T-helper 2 cell (primary cell): ENCODE data around the gene FN3KRP.
"Not testable (repeated sequence)": the region's sequence is repeated elsewhere in the genome, so short reads cannot be mapped to it uniquely, and the experiment has no call there.

Source experiments
- DNase-seq, 5 experiments: peaks; one replicate each; pipeline versions ENCODE4 v3.0.0 to v3.0.0-alpha.2; 2012 to 2022

FN3KRP gene

GRCh38 chr17:82744736-82745135, 28.2 kb downstream of the FN3KRP start:
- not testable (repeated sequence) for DNase-seq

GRCh38 chr17:82745524-82745923, 29.0 kb downstream of the FN3KRP start:
- DNase-seq = no peak

- DNase-seq = no peak
Measured at GRCh38 chr17:82748756-82749155, 32.2 kb downstream of the FN3KRP start.

GRCh38 chr17:82750241-82750908, 33.9 kb downstream of the FN3KRP start:
- no peak for DNase-seq

GRCh38 chr17:82751171-82751570, 34.7 kb downstream of the FN3KRP start:
- DNase-seq = no peak

- DNase-seq = peak; percentile 79 to 93 (median 82)
Measured at GRCh38 chr17:82751571-82752370, 35.3 kb downstream of the FN3KRP start, which contains the start of gene TBCD. Gene TBCD (plus strand): TSS chr17:82752065. CDS start chr17:82752194, 129 bp downstream.

GRCh38 chr17:82752371-82753200, 36.1 kb downstream of the FN3KRP start:
- no peak for DNase-seq

GRCh38 chr17:82753201-82753464, 36.6 kb downstream of the FN3KRP start:
- no peak for DNase-seq

DNA sequence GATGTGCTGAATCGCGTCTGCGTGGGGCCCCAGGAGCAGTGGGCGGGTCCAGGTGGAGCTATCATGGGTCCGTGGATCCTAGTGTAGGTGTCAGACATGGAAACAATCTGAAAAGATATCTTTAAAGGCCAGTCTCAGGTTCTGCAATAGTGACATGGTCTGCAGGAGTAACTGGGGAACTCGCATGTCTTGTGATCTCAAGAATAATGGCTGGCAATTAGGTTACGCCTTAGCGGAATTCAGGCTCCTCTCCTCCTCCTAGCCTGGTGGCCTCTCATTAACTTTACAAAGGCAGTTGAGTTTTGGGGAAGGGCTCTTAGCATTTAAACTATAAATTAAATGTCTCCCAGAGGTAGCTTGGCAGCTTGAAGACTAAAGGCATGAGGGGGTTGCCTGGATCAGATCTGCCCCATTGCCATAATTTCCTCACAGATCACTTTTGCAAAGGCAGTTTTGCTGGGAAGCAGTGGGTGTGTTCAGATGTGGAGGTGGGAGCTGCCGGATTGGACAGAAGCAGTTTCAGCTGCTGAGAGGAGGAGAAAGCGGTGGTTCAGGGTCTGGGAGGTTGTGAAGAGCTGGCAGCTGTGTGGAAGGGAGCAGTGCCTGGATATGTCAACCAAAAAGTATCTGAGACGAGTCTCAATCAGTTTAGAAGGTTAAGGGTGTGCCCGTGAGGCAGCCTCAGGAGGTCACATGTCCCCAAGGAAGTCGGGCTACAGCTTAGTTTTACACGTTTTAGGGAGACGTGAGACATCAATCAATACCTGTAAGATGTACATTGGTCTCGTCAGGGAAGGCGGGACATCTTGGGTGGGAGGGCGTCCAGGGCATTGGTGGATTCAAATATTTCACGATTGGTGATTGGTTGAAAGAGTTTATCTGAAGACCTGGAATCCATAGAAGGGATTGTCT, 38.0 kb downstream of the FN3KRP start:
- DNase-seq = peak in 1 of 5 experiments; percentile 70

GRCh38 chr17:82756166-82756565, 39.7 kb downstream of the FN3KRP start:
- DNase-seq = no peak

DNA sequence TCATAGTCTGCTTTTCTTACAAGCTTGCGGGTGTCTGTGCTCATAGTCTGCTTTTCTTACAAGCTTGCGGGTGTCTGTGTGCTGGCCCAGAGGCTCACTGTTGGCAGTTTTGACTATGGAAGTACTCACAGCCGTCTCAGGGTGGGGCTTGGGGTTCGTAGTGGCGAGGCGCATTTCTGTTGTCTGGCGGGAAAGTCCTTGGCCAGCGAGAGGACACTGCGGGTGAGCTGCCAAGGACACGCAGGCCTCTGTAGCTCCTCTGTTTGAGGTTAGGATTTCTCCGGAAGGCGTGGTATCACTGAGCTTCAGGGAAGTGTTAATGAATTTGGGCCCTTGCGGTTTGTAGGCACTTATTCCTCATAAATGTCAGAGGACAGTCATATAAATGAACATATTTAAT, 48.9 kb downstream of the FN3KRP start:
- DNase-seq = no peak

DNA sequence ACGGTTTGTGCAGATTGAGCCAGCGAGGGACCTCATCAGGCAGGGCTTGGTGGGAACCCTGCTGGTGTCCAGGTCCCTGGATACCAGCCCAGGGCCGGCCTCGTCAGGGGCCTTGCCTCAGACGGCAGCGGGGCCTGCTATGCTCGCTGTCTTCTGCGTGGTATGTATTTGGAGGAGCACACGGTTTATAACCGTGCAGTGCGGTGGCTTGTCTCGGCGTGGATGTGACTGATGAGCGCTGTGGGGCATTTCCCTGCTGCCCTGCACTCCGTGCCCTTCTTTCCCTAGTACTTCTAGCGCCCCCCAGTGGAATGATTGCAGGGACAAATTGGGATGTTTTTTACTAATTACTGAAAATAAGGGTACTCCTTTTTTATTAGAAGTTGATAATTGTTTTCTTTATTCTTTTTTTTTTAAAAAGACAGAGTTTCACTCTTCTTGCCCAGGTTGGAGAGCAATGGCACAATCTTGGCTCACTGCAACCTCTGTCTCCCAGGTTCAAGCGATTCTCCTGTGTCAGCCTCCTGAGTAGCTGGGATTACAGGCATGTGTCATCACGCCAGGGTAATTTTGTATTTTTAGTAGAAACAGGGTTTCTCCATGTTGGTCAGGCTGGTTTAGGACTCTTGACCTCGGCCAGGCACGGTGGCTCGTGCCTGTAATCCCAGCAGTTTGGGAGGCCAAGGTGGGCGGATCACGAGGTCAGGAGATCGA, 50.7 kb downstream of the FN3KRP start:
- DNase-seq = peak in 1 of 5 experiments; percentile 37

DNA sequence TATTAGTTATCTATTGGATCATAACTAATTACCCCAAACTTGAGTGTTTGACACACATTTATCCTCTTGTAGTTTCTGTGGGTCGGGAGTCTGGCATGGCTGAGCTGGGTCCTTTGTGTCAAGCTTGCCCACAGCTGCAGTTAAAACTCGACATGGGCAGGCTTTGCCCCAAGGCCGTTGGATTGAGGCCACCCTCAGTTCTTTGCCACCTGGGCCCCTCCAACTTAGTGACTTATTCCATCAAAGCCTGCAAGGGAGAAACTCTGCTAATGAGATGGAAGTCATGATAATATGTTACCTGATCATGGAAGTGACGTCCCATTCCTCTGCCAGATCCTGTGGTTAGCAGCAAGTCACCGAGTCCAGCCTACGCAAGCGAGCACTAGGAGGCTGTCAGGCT, 52.5 kb downstream of the FN3KRP start:
- DNase-seq = no peak

DNA sequence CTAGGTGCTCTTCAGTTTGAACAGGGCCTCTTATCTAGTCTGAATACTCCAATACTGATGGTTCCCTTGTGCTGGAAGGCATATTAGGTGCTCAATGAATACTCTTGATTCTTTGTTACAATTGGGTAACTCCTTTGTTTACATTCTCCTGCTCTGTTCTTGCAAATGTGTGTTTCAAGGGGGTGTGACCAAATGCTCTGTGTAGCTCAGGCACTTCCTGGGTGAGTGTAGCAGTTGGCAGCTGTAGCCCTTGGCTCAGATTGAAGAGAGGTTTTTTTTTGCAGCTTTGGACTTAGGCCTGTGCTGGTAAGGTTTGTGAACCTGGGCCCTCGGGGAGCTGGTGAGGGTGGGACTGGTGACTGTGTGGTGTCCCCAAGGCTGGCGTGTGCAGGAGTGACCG, 55.5 kb downstream of the FN3KRP start:
- peak in 1 of 5 experiments; percentile 51 for DNase-seq

DNA sequence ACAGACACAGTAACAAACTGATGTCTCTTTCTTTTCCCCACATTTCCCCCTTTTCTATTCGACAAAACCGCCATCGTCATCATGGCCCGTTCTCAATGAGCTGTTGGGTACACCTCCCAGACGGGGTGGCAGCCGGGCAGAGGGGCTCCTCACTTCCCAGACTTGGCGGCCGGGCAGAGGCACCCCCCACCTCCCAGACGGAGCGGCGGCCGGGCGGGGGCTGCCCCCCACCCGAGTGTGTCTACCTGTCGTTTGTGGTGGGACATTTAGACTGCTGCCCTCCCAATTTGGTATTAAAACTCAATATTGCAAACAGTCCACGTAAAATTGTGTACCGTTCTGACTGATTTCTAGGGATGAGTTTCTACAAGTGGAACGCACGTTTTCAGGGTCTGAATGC, 58.0 kb downstream of the FN3KRP start:
- DNase-seq = not testable (repeated sequence)

- peak in 2 of 5 experiments; percentile 61 to 65 for DNase-seq
Measured at GRCh38 chr17:82775001-82775823, 58.7 kb downstream of the FN3KRP start.

GRCh38 chr17:82776454-82776853, 59.9 kb downstream of the FN3KRP start:
- no peak for DNase-seq
